HEK293 (cell line): ENCODE data around the gene CPD.

ENCODE experiments used
- YY1 ChIP-seq: fragments of 450-650 bp; formaldehyde crosslinking; IDR thresholded peaks from 2 replicates; pipeline ENCODE4 v1.5.1; 2018; ENCODE audit warnings: missing biosample characterization, missing genetic modification characterization
- ZNF701 ChIP-seq: fragments of 450-650 bp; formaldehyde crosslinking; IDR thresholded peaks from 2 replicates; pipeline ENCODE4 v1.5.1; 2016; ENCODE audit warnings: missing biosample characterization, missing genetic modification characterization
- TF ChIP-seq, protein P1 (sequence below): fragments of 450-650 bp; formaldehyde crosslinking; IDR thresholded peaks from 2 replicates; pipeline ENCODE4 v1.5.1; 2016; ENCODE audit warnings: missing biosample characterization, missing genetic modification characterization
- TF ChIP-seq, protein P2 (sequence below): fragments of 450-650 bp; formaldehyde crosslinking; IDR thresholded peaks from 2 replicates; pipeline ENCODE4 v1.5.1; 2016; ENCODE audit warnings: missing biosample characterization, missing genetic modification characterization, borderline replicate concordance
- TF ChIP-seq, protein P3 (sequence below): fragments of 450-650 bp; formaldehyde crosslinking; IDR thresholded peaks from 2 replicates; pipeline ENCODE4 v1.5.1; 2016; ENCODE audit warnings: missing biosample characterization, missing genetic modification characterization

DNA sequence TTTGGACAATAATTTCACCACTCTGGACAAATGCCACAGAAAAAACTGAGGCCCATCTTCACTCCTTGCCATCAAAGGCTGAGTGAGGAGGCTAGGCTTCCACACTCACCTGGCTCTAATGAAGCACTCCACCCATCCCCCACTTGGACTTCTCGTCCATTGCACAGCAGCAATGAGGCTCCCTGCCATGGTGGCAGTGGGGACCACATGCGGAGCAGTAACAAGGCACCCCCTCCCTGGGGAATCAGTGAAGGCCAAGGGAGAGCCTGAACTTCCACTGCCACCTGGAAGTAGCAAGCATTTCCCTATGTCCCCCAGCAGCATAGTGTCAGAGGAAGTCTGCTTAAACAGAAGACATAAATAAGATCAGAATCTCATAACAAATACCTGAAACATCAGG, 96.5 kb downstream of the CPD start:
- TF ChIP-seq, protein P1, sequence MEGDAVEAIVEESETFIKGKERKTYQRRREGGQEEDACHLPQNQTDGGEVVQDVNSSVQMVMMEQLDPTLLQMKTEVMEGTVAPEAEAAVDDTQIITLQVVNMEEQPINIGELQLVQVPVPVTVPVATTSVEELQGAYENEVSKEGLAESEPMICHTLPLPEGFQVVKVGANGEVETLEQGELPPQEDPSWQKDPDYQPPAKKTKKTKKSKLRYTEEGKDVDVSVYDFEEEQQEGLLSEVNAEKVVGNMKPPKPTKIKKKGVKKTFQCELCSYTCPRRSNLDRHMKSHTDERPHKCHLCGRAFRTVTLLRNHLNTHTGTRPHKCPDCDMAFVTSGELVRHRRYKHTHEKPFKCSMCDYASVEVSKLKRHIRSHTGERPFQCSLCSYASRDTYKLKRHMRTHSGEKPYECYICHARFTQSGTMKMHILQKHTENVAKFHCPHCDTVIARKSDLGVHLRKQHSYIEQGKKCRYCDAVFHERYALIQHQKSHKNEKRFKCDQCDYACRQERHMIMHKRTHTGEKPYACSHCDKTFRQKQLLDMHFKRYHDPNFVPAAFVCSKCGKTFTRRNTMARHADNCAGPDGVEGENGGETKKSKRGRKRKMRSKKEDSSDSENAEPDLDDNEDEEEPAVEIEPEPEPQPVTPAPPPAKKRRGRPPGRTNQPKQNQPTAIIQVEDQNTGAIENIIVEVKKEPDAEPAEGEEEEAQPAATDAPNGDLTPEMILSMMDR (tag by site-specific recombination), result no peak
- TF ChIP-seq, protein P2, sequence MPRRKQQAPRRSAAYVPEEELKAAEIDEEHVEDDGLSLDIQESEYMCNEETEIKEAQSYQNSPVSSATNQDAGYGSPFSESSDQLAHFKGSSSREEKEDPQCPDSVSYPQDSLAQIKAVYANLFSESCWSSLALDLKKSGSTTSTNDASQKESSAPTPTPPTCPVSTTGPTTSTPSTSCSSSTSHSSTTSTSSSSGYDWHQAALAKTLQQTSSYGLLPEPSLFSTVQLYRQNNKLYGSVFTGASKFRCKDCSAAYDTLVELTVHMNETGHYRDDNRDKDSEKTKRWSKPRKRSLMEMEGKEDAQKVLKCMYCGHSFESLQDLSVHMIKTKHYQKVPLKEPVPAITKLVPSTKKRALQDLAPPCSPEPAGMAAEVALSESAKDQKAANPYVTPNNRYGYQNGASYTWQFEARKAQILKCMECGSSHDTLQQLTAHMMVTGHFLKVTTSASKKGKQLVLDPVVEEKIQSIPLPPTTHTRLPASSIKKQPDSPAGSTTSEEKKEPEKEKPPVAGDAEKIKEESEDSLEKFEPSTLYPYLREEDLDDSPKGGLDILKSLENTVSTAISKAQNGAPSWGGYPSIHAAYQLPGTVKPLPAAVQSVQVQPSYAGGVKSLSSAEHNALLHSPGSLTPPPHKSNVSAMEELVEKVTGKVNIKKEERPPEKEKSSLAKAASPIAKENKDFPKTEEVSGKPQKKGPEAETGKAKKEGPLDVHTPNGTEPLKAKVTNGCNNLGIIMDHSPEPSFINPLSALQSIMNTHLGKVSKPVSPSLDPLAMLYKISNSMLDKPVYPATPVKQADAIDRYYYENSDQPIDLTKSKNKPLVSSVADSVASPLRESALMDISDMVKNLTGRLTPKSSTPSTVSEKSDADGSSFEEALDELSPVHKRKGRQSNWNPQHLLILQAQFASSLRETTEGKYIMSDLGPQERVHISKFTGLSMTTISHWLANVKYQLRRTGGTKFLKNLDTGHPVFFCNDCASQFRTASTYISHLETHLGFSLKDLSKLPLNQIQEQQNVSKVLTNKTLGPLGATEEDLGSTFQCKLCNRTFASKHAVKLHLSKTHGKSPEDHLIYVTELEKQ, result no peak
- TF ChIP-seq YY1 (tag by site-specific recombination), result no peak
- TF ChIP-seq, protein P3, sequence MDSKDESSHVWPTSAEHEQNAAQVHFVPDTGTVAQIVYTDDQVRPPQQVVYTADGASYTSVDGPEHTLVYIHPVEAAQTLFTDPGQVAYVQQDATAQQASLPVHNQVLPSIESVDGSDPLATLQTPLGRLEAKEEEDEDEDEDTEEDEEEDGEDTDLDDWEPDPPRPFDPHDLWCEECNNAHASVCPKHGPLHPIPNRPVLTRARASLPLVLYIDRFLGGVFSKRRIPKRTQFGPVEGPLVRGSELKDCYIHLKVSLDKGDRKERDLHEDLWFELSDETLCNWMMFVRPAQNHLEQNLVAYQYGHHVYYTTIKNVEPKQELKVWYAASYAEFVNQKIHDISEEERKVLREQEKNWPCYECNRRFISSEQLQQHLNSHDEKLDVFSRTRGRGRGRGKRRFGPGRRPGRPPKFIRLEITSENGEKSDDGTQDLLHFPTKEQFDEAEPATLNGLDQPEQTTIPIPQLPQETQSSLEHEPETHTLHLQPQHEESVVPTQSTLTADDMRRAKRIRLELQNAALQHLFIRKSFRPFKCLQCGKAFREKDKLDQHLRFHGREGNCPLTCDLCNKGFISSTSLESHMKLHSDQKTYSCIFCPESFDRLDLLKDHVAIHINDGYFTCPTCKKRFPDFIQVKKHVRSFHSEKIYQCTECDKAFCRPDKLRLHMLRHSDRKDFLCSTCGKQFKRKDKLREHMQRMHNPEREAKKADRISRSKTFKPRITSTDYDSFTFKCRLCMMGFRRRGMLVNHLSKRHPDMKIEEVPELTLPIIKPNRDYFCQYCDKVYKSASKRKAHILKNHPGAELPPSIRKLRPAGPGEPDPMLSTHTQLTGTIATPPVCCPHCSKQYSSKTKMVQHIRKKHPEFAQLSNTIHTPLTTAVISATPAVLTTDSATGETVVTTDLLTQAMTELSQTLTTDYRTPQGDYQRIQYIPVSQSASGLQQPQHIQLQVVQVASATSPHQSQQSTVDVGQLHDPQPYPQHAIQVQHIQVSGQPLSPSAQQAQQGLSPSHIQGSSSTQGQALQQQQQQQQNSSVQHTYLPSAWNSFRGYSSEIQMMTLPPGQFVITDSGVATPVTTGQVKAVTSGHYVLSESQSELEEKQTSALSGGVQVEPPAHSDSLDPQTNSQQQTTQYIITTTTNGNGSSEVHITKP (tag by site-specific recombination), result no peak
- TF ChIP-seq ZNF701 (tag by site-specific recombination), result no peak
